WTC11 (cell line): ENCODE results near the gene PDCD5. TPM values are rescaled to one million over a fixed set of nuclear protein-coding genes. Genes with fewer than 3 reads are reported as not detected.

ENCODE experiments used
- ATAC-seq: fragments of 200-7000 bp; cut with Tn5 transposase; 2 replicates; pipeline ENCODE4 v1.10.0; 2021; ENCODE audit warnings: mild to moderate bottlenecking, moderate library complexity
- CTCF ChIA-PET: fragments of 300-600 bp; sonication (Branson Sonifier 250); formaldehyde crosslinking; loops from one replicate; lab custom pipeline; 2021; ENCODE audit warnings: antibody characterized with exemption; lab: Charles Lee
- POLR2A ChIA-PET: fragments of 350-600 bp; sonication (Branson Sonifier 250); formaldehyde crosslinking; loops from one replicate; lab custom pipeline; 2021; ENCODE audit warnings: antibody characterized with exemption; lab: Charles Lee
- DNase-seq: peaks from one replicate; pipeline ENCODE4 v3.0.0; 2021; ENCODE audit warnings: low spot score
- H3K27ac Mint-ChIP-seq: 2 replicates; pipeline ENCODE4 v1.8.0; 2021; ENCODE audit warnings: mixed read lengths
- H3K27me3 Mint-ChIP-seq: 2 replicates; pipeline ENCODE4 v1.8.0; 2021; ENCODE audit warnings: low read depth, mild to moderate bottlenecking, moderate library complexity, mixed read lengths
- H3K36me3 Mint-ChIP-seq: 2 replicates; pipeline ENCODE4 v1.8.0; 2021; ENCODE audit warnings: mixed read lengths
- H3K4me1 Mint-ChIP-seq: 2 replicates; pipeline ENCODE4 v1.8.0; 2022; ENCODE audit warnings: mixed read lengths
- H3K4me3 Mint-ChIP-seq: 2 replicates; pipeline ENCODE4 v1.8.0; 2021; ENCODE audit warnings: mild to moderate bottlenecking, moderate library complexity, mixed read lengths
- H3K9me3 Mint-ChIP-seq: 2 replicates; pipeline ENCODE4 v1.8.0; 2021; ENCODE audit warnings: mixed read lengths
- FOXK1 ChIP-seq: sonication (generic); formaldehyde crosslinking; IDR thresholded peaks from 2 replicates; pipeline ENCODE4 v1.8.0; 2022; ENCODE audit warnings: mild to moderate bottlenecking, moderate library complexity, missing genetic modification reagents
- GABPB1 ChIP-seq: sonication (generic); formaldehyde crosslinking; IDR thresholded peaks from 2 replicates; pipeline ENCODE4 v1.8.1; 2023; ENCODE audit warnings: mild to moderate bottlenecking, missing genetic modification reagents
- HMGA2 ChIP-seq: fragments of 250-450 bp; sonication (Bioruptor Pico); IDR thresholded peaks from 2 replicates; pipeline ENCODE4 v1.4.0; 2021; ENCODE audit warnings: mild to moderate bottlenecking, moderate library complexity
- NFE2L1 ChIP-seq: sonication (generic); formaldehyde crosslinking; IDR thresholded peaks from 2 replicates; pipeline ENCODE4 v1.8.1; 2023; ENCODE audit warnings: missing genetic modification reagents
- SOX15 ChIP-seq: fragments of 250-450 bp; sonication (Bioruptor Pico); IDR thresholded peaks from 2 replicates; pipeline ENCODE4 v1.9.0; 2021; ENCODE audit warnings: mild to moderate bottlenecking
- SP1 ChIP-seq: sonication (generic); formaldehyde crosslinking; conservative IDR thresholded peaks from 2 replicates; pipeline ENCODE4 v1.8.1; 2022; ENCODE audit warnings: missing genetic modification reagents
- TP53 ChIP-seq: sonication (generic); formaldehyde crosslinking; IDR thresholded peaks from 2 replicates; pipeline ENCODE4 v1.8.1; 2023; ENCODE audit warnings: mild to moderate bottlenecking, missing genetic modification reagents
- ZNF317 ChIP-seq: sonication (generic); formaldehyde crosslinking; IDR thresholded peaks from 2 replicates; pipeline ENCODE4 v1.8.1; 2023; ENCODE audit warnings: low read depth, mild to moderate bottlenecking, moderate library complexity, missing genetic modification reagents, borderline replicate concordance
- total RNA-seq: library from RNA; stranded (reverse); gene quantifications from 3 replicates; pipeline ENCODE4 v1.2.3, GENCODE V29; 2021
- TF ChIP-seq, protein P1 (sequence below): sonication (generic); formaldehyde crosslinking; IDR thresholded peaks from 2 replicates; pipeline ENCODE4 v1.8.1; 2023; ENCODE audit warnings: mild to moderate bottlenecking, missing genetic modification reagents, moderate library complexity
- TF ChIP-seq, protein P2 (sequence below): fragments of 250-450 bp; sonication (Bioruptor Pico); IDR thresholded peaks from 2 replicates; pipeline ENCODE4 v1.8.0; 2021; ENCODE audit warnings: mild to moderate bottlenecking
- TF ChIP-seq, protein P3 (sequence below): fragments of 250-450 bp; sonication (Bioruptor Pico); IDR thresholded peaks from 2 replicates; pipeline ENCODE4 v2.1.2; 2022; ENCODE audit warnings: mild to moderate bottlenecking, moderate library complexity
- TF ChIP-seq, protein P4 (sequence below): sonication (generic); formaldehyde crosslinking; conservative IDR thresholded peaks from 2 replicates; pipeline ENCODE4 v1.8.1; 2023; ENCODE audit warnings: mild to moderate bottlenecking, low read depth, missing genetic modification reagents, moderate library complexity
- TF ChIP-seq, protein P5 (sequence below): sonication (generic); formaldehyde crosslinking; IDR thresholded peaks from 2 replicates; pipeline ENCODE4 v1.8.1; 2022; ENCODE audit warnings: mild to moderate bottlenecking, missing genetic modification reagents, moderate library complexity, borderline replicate concordance
- TF ChIP-seq, protein P6 (sequence below): fragments of 250-450 bp; sonication (Bioruptor Pico); IDR thresholded peaks from 2 replicates; pipeline ENCODE4 v1.9.0; 2021; ENCODE audit warnings: moderate library complexity, mild to moderate bottlenecking, inconsistent platforms, borderline replicate concordance
- TF ChIP-seq, protein P7 (sequence below): sonication (generic); formaldehyde crosslinking; IDR thresholded peaks from 2 replicates; pipeline ENCODE4 v1.8.0; 2022; ENCODE audit warnings: mild to moderate bottlenecking, missing genetic modification reagents
- TF ChIP-seq, protein P8 (sequence below): sonication (generic); formaldehyde crosslinking; IDR thresholded peaks from 2 replicates; pipeline ENCODE4 v1.8.0; 2023; ENCODE audit warnings: mild to moderate bottlenecking, missing genetic modification reagents

PDCD5 gene
- total RNA-seq, 1 experiment from 2014 or later, result 89.5 TPM

DNA sequence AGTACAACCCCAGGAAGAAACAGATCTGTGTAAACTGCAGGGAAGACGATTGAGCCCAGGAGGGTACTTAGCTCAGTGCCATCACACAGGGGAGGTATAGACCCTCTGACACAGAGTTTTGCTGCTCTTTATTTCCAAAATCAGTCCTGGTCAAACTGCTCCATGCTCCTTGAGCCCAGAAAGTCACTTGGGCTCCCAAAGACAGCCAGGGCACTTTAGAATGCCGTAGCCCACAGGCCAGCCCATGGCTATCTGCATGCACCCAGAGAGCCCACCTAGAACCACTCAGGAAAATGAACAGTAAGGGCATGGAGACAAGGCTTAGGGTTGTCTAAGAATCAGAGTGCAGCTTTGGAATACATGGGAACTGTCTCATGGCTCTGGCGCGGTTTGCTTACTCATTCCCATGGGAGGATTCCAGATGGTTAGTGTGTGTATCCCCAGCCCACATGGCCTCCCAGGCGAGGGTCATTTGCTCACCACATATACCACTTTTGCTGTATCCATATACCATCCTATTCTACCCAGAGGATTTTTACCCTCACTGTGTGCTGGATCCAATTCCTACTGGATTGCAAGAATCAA is 14.7 kb upstream of the PDCD5 start:
- no peak for DNase-seq
- CTCF ChIA-PET, result interaction anchor here (1.0 kb wide), 2 partner anchors 247 to 248 kb away, joined by 3 read pairs; no protein-coding TSS in a partner anchor
- H3K4me3 Mint-ChIP-seq, result no peak overlapping the region
- POLR2A ChIA-PET, result no interaction called here
- no peaks in the 10 kb centered on the region for H3K9me3 Mint-ChIP-seq
- peaks cover 2% of the 10 kb centered on the region; the same call in 1 of the 2 replicates for H3K4me1 Mint-ChIP-seq
- H3K27ac Mint-ChIP-seq, result no peak overlapping the region
- TF ChIP-seq SOX15 (no peak), FOXK1 (no peak), HMGA2 (no peak), ZNF317 (CRISPR knock-in tag) (no peak)
- TF ChIP-seq, protein P1, sequence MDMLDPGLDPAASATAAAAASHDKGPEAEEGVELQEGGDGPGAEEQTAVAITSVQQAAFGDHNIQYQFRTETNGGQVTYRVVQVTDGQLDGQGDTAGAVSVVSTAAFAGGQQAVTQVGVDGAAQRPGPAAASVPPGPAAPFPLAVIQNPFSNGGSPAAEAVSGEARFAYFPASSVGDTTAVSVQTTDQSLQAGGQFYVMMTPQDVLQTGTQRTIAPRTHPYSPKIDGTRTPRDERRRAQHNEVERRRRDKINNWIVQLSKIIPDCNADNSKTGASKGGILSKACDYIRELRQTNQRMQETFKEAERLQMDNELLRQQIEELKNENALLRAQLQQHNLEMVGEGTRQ, result no peak
- TF ChIP-seq, protein P2, sequence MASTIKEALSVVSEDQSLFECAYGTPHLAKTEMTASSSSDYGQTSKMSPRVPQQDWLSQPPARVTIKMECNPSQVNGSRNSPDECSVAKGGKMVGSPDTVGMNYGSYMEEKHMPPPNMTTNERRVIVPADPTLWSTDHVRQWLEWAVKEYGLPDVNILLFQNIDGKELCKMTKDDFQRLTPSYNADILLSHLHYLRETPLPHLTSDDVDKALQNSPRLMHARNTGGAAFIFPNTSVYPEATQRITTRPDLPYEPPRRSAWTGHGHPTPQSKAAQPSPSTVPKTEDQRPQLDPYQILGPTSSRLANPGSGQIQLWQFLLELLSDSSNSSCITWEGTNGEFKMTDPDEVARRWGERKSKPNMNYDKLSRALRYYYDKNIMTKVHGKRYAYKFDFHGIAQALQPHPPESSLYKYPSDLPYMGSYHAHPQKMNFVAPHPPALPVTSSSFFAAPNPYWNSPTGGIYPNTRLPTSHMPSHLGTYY (CRISPR knock-in tag), result no peak
- ATAC-seq, result no peak
- peaks cover 2% of the 10 kb centered on the region; the same call in 1 of the 2 replicates for H3K27me3 Mint-ChIP-seq
- H3K36me3 Mint-ChIP-seq, result no peaks in the 10 kb centered on the region

DNA sequence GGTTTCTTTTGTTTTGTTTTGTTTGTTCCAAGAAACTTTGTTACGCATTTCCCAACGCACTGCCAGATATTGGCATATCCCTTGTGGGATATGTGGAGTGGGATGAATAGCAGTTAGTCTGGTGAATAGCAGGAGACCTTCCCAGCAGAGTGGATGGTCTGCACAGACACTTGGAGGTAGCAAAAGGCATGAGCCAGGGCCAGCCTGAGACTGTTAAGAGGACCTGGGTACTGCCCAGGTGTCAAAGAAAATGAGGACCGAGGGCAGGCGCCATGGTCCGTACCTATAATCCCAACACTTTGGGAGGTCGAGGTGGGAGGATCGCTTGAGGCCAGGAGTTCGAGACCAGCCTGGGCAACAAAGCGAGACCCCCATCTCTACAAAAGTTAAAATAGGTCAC is 13.5 kb upstream of the PDCD5 start:
- Mint-ChIP-seq H3K36me3 (no peaks in the 10 kb centered on the region), H3K4me3 (no peak overlapping the region), H3K4me1 (peaks cover 2% of the 10 kb centered on the region; the same call in 1 of the 2 replicates), H3K27ac (no peak overlapping the region), H3K27me3 (peaks cover 2% of the 10 kb centered on the region; the same call in 1 of the 2 replicates), H3K9me3 (no peaks in the 10 kb centered on the region)
- TF ChIP-seq, protein P3, sequence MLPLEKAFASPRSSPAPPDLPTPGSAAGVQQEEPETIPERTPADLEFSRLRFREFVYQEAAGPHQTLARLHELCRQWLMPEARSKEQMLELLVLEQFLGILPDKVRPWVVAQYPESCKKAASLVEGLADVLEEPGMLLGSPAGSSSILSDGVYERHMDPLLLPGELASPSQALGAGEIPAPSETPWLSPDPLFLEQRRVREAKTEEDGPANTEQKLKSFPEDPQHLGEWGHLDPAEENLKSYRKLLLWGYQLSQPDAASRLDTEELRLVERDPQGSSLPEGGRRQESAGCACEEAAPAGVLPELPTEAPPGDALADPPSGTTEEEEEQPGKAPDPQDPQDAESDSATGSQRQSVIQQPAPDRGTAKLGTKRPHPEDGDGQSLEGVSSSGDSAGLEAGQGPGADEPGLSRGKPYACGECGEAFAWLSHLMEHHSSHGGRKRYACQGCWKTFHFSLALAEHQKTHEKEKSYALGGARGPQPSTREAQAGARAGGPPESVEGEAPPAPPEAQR, result no peak
- TF ChIP-seq, protein P4, sequence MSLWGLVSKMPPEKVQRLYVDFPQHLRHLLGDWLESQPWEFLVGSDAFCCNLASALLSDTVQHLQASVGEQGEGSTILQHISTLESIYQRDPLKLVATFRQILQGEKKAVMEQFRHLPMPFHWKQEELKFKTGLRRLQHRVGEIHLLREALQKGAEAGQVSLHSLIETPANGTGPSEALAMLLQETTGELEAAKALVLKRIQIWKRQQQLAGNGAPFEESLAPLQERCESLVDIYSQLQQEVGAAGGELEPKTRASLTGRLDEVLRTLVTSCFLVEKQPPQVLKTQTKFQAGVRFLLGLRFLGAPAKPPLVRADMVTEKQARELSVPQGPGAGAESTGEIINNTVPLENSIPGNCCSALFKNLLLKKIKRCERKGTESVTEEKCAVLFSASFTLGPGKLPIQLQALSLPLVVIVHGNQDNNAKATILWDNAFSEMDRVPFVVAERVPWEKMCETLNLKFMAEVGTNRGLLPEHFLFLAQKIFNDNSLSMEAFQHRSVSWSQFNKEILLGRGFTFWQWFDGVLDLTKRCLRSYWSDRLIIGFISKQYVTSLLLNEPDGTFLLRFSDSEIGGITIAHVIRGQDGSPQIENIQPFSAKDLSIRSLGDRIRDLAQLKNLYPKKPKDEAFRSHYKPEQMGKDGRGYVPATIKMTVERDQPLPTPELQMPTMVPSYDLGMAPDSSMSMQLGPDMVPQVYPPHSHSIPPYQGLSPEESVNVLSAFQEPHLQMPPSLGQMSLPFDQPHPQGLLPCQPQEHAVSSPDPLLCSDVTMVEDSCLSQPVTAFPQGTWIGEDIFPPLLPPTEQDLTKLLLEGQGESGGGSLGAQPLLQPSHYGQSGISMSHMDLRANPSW (CRISPR knock-in tag), result no peak
- TF ChIP-seq SP1 (no peak), TP53 (no peak), GABPB1 (CRISPR knock-in tag) (no peak), NFE2L1 (no peak)
- TF ChIP-seq, protein P5, sequence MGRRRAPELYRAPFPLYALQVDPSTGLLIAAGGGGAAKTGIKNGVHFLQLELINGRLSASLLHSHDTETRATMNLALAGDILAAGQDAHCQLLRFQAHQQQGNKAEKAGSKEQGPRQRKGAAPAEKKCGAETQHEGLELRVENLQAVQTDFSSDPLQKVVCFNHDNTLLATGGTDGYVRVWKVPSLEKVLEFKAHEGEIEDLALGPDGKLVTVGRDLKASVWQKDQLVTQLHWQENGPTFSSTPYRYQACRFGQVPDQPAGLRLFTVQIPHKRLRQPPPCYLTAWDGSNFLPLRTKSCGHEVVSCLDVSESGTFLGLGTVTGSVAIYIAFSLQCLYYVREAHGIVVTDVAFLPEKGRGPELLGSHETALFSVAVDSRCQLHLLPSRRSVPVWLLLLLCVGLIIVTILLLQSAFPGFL (CRISPR knock-in tag), result no peak
- TF ChIP-seq, protein P6, sequence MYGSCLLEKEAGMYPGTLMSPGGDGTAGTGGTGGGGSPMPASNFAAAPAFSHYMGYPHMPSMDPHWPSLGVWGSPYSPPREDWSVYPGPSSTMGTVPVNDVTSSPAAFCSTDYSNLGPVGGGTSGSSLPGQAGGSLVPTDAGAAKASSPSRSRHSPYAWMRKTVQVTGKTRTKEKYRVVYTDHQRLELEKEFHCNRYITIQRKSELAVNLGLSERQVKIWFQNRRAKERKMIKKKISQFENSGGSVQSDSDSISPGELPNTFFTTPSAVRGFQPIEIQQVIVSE (CRISPR knock-in tag), result no peak
- TF ChIP-seq, protein P7, sequence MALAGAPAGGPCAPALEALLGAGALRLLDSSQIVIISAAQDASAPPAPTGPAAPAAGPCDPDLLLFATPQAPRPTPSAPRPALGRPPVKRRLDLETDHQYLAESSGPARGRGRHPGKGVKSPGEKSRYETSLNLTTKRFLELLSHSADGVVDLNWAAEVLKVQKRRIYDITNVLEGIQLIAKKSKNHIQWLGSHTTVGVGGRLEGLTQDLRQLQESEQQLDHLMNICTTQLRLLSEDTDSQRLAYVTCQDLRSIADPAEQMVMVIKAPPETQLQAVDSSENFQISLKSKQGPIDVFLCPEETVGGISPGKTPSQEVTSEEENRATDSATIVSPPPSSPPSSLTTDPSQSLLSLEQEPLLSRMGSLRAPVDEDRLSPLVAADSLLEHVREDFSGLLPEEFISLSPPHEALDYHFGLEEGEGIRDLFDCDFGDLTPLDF (CRISPR knock-in tag), result no peak
- TF ChIP-seq, protein P8, sequence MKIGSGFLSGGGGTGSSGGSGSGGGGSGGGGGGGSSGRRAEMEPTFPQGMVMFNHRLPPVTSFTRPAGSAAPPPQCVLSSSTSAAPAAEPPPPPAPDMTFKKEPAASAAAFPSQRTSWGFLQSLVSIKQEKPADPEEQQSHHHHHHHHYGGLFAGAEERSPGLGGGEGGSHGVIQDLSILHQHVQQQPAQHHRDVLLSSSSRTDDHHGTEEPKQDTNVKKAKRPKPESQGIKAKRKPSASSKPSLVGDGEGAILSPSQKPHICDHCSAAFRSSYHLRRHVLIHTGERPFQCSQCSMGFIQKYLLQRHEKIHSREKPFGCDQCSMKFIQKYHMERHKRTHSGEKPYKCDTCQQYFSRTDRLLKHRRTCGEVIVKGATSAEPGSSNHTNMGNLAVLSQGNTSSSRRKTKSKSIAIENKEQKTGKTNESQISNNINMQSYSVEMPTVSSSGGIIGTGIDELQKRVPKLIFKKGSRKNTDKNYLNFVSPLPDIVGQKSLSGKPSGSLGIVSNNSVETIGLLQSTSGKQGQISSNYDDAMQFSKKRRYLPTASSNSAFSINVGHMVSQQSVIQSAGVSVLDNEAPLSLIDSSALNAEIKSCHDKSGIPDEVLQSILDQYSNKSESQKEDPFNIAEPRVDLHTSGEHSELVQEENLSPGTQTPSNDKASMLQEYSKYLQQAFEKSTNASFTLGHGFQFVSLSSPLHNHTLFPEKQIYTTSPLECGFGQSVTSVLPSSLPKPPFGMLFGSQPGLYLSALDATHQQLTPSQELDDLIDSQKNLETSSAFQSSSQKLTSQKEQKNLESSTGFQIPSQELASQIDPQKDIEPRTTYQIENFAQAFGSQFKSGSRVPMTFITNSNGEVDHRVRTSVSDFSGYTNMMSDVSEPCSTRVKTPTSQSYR, result no peak
- no peak for ATAC-seq
- DNase-seq, result no peak
- CTCF ChIA-PET, result interaction anchor here (1.0 kb wide), 1 partner anchor 248 kb away, joined by 3 read pairs; no protein-coding TSS in a partner anchor
- POLR2A ChIA-PET, result no interaction called here
